Stimulated activated CD8-positive, alpha-beta memory T cell treated with anti-CD3 and anti-CD28 coated beads, Interleukin-7, amount 100 ng/mL, for 24 hours (primary cell): Measurements from ENCODE around the gene GET4.
"Not testable (repeated sequence)": the region's sequence is repeated elsewhere in the genome, so short reads cannot be mapped to it uniquely, and the experiment has no call there.

Source experiments
- DNase-seq: peaks from one replicate; pipeline ENCODE4 v3.0.0-alpha.2; 2020; ENCODE audit warnings: low read depth

Gene GET4

DNA sequence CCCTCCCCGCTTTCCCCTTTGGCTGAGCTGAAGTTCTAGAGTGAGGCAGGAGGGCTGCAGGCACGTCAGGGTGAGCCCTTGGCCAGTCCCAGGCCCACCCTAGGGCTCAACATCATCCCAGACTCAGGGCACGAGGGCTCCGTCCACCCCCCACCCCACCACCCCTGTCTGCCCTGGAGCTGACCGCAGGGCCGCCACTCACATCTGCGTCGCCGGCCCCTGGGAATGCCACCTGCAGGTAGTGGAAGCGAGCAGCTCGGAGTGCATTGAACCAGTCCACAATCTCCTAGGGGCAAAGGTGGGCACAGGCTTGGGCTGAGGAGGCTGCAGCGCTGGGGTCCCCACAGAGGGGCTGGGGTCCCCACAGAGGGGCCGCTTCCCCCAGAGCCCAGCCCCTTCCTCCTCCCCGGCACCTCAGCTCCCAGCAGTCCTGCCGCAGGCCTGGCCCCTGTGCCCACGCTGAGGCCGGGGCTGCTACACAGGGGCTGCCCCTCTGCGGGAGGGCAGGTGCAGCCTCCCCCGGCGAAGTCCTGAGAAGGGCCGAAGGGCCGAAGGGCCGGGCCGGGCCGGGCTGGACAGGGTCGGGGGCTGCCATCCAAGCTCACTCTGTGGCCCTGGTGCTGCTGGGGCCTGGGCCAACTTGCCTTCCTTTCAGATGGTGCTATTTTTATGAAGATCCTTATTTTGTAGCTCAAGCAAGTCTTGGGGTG, 24.1 kb downstream of the GET4 start:
- no peak for DNase-seq

DNA sequence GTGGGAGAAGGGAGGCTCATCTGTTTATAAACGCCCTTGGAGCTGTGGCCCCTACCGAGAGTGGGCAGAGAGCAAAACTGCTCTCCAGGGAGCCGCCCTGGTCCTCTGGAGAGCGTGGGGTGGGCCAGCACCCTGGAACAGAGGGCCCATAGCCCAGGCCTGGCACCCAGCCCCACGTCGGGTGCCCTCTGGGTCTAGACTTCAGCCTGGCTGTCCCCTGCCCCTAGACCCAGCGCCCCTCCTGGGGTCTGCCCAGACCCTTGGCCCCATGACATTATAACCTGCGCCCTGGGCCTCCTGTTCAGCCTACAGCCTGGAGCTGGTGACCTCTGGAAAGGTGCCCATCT, 24.7 kb downstream of the GET4 start:
- DNase-seq: no peak

DNA sequence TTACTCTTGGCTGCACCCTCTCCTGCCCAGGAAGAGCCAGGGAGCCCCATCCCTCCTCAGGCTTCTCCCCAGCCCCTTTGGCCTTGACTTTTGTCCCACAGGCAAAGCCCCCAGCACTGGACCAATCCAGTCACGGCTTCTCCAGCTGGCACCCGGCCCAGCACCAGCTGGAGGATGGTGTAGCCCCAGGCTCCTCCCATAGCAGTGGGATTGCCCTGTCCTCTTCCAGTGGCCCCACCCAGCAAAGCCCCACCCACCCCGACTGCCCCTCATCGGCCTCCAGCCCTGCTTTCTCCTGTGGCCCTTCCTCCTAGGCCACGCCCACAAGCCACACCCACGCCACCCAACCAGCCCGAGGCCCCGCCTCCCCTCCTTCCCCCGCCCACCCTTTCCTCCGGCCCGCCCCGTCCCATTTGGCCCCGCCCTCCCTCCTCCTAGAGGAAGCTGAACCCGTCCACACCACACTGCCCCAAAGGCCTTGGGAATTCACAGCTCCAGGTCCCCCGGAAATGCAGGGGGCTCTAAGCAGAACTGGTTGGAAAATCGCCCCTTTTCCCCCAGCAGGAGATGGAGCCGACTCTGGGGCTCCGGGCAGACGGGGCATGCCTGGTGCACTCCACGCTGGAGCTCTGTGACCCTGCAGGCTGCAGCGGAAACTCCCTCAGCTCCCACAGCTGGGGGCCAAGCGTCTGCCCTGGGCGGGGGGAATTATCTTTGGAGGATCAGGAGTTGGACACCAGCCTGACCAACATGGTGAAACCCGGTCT, 25.2 kb downstream of the GET4 start:
- no peak for DNase-seq

DNA sequence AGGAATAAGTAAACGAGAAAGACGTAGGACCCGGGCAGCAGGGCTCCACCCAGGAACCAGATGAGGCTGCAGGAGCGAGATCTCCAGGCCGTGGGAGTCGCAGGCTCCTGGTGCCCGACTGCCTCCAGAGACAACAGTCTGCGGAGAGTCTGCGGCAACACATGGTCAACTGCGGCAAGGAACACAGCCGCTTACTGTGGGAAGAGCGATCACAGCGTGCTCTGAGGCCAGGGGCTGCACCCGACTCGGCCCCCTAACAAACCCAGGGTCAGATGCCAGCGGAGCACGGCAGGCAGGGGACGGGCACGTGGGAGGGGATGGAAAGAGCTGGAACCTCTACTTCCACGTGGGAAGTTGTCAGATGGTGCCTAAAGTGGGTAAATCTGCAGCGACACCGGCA, 26.6 kb downstream of the GET4 start:
- DNase-seq: no peak

DNA sequence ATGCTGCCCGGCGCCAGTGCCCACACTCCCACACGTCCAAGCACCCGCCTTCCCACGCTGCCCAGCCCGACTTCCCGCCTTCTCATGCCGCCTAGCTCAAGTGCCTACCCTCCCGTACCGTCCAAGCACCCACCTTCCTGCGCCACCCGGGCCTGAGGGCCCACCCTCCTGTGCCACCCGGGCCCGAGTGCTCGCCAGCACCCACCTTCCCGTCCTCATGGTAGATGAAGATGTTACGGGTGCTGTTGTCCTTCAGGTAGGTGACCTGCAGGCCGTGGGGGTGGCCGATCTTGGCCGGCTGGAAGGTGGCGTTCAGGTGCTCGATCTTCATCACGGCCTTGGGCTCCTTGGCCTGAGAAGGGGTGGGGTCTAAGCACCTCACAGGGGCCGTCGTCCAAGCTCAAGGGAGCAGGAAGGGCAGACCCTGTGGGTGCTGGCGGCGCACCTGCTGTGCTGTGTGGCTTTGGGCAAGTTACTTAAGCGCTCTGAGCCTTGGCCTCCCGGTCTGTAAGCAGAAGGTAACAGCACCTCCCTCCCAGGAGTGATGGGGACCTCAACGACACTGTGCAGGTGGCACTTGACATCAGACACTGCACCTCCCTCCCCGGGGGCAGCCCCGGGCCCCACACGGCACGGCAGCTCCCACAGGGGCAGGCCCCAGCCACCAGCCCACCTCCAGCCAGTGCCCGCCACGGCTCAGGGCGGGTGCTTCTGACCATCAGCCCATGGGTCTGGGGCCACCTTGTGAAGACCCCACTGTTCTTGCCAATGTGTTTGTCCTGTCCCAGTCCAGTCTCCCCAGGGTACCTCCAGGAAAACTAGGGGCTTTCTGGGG, 27.8 kb downstream of the GET4 start:
- DNase-seq: no peak

DNA sequence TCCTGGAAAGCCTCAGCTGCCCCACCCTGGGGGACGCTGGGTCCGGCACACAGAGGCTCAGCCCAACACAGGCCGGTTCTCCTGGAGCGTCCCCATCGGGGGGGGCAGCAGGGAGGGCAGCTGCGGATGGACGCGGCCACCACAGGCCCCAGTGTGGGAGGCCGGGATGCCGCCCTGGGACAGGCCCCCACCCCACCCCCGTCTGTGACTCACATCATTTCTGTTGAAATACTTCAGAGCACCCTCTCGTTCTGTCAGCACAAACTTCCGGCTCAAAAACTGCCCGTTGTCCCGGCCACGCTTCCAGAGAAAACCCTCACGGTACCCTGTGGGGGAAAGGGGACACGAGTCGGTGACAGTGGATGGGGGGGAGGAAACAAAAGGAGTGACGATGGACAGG, 28.5 kb downstream of the GET4 start:
- DNase-seq: no peak

DNA sequence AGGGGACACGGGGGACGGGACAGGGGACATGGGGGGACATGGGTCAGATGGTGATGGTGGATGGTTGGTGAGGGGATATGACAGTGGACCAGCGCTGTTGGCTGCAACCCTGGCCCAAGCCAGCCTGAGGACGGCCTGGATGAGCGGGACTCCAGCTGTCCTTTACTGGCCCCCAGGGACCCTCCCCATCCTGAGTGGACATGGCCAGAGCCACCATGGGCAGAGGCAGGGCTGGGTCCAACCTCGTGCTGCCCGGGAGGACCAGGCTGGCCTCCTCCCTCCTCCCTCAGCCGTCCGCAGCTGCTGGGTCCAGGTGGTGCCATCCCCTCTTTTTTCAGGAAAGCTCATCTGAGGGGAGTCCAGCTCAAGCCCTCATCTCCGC, 30.4 kb downstream of the GET4 start:
- DNase-seq: no peak

DNA sequence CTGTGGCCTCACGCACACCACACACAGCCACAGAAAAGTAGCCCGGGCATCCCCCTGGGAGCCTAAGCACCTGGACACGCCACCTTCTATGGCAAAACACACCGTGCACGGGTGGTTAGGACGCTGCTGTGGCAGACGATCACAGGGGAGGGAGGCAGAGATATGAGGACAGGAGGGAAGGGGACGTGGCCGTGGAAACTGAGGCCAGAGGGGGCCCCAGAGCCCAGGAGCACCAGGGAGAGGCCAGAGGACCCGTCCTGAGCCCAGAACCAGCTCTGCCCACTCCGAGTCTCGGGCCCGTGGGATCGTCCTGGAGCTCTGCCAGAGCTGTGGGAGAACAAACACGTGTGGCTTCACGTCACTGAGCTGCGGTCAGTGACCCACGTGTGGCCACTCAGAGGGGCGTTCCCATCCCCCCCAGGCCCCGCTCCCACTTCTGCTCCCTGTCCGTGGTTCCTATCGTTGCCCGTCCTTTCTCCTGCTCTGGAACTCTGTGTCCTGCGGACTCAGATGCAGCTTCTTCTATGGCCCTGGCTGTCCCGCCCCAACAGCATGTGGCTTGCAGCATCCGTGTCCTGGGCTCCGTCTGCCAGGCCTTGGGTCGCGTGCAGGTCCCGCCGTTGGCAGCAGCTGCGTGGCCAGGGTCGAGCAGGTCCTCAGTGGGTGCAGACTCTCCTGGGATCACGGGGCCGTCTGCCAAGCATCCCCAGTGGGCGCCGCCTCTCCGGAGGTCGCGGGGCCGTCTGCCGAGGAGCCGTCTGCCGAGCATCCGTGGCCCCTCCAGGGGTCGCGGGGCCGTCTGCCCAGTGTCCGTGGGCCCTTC, 31.0 kb downstream of the GET4 start:
- no peak for DNase-seq

DNA sequence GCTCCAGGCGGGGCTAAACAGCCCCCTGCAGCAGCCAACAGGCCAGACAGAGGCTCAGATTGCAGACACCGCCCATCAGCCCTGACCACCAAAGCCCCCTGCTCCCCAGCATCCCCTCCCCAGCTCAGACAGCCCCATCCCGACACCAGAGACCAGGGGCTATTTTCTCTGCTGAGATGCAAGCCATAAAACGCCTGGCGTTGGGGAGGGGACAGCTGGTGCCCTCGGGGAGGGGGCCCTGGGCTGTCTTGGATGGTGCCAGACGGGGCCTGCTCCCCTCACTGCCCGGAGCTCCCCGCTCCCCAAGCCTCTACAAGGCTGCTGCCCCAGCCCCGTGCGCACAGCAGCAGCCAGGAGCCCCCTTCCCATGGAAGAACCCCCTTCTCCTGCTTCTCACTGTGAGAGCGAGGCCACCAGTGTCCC, 31.8 kb downstream of the GET4 start:
- no peak for DNase-seq

DNA sequence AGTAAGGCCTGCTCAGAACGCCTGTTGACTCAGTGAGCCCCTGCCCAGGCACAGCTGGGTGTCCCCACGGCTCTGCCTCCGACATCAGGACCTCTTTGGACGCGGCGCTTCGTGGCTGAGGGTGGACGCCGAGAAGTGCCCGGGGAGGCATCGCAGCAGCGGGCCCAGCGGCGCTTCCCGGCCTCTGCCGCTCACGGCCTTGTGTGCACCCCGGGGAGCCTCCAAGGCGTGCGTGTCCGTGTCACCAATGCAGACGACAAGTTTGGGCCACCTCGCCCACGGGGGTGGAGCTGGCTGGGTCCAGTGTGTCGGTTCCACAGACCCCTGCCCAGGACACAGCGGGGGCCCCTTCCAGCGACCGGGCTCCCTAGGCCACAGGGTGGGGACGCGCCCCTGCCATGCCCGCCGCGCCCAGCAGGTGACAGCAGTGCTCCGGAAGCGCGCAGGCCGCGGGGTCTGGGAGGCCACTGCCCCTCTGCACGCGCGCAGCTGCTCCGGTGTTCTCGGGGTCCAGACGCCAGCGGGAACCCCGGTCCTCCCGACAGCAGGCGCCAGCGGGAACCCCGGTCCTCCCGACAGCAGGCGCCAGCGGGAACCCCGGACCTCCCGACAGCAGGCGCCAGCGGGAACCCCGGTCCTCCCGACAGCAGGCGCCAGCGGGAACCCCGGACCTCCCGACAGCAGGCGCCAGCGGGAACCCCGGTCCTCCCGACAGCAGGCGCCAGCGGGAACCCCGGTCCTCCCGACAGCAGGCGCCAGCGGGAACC, 32.4 kb downstream of the GET4 start:
- DNase-seq: not testable (repeated sequence)

DNA sequence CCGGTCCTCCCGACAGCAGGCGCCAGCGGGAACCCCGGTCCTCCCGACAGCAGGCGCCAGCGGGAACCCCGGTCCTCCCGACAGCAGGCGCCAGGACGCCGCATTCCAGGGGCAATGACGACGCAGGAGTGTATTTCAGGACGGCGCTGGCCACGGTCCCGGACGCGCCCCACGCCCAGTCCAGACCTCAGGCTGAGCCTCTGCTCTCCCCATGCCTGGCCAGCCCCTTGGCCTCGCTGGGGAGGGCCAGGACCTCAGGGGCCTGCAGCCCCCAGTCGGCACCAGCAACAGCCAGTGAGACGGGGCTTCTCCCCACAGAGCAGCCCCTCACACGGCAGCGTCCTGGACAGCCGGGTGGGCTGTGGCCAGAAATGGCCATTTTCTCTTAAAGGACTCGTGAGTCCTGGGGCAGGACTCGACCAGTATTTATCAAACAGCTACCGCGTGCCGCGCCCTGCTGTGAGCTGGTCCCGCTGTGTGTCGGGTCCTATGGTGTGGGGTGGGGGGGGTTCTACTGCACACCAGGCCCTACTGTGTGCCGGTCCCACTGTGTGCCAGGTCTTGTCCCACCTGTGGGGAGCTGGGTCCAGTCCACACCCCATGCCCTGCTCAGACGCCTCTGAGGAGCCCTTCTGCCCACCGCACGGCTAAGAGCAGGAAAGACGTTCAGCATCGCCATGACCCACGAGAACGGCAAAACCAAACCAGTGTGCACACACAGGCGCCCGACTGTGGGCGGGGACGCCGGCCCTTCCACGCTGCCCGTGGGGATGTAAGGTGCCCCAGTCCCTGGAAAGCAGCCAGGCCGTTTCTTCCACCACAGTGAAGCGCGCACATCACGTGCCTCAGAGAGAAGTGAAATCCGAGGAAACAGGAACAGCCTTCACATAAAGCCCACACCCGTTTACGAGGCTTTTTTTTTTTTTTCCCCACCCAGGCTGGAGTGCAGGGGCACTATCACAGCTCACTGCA, 33.3 kb downstream of the GET4 start:
- no peak for DNase-seq

DNA sequence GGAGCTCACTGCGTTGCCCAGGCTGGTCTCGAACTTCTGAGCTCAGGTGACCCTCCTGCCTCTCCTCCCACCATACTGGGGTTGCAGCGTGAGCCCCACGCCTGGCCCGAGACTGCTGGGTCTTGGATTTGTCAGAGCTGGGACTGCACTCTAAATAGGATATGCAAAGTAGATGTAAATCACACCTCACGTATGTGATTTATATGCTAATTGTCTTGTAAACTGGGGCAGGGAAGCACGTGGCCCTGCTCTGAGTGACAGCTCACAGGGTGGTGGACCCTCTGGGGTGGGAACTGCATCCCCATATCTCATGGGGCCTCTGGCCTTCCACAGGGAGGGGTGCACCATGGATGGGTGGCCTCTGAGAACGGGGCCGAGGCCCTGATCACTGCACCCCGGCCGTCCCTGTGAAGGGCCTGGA, 34.1 kb downstream of the GET4 start:
- no peak for DNase-seq

DNA sequence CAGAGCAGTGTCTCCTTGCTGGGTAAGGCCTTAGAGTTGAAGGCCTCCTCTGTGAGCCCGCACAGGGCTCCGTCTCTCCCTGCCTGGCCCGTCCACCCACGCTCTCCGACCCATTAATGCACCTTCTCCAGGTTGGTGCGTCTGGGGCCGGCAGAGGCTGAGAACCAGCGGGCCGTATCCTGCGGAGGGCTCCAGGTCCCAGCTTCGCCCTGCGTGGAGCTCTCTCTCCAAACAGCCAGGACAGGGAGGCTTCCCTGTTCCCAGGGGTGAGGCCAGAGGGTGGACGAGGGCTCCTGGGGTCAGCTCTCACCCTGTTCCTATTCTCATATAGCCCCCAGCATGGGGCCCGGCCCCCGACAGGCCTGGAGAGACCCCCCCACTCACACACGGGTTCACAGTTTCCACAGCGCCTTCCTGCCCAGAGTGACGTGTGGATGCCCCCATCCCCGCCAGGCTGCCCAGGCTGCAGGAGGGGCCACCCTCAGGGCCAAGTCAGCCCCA, 34.6 kb downstream of the GET4 start:
- no peak for DNase-seq

DNA sequence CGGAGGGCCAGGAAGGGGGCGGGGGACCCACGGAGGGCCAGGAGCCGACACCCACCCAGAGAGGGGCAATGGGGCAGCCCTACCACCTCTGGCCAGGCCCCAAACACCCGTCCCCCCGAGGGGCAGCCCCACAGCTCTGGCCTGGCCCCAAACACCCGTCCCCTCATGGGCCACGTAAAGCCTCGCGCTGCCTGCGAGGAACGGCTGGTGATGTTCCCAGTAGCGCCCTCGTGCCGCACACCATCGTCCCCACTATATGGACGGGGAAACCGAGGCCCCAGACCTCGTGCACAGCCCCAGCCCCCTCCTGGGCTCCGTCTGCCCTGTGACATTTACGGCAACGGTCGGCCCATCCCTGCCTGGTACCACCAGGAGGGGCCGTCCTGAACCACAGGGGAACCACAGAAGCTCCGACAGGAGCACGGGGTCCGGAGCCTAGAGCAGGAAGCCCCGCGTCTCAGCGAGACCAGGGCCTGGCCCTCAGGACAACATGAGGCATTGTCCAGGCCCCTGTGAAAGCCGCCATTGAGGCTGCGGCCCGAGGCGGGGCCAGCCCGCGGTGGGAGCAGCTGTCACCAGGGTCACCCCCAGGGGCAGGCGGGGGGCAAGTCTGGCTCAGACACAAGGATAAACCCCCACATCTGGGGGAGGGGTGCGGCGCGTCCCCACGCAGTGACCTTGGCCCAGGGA, 35.6 kb downstream of the GET4 start:
- no peak for DNase-seq

DNA sequence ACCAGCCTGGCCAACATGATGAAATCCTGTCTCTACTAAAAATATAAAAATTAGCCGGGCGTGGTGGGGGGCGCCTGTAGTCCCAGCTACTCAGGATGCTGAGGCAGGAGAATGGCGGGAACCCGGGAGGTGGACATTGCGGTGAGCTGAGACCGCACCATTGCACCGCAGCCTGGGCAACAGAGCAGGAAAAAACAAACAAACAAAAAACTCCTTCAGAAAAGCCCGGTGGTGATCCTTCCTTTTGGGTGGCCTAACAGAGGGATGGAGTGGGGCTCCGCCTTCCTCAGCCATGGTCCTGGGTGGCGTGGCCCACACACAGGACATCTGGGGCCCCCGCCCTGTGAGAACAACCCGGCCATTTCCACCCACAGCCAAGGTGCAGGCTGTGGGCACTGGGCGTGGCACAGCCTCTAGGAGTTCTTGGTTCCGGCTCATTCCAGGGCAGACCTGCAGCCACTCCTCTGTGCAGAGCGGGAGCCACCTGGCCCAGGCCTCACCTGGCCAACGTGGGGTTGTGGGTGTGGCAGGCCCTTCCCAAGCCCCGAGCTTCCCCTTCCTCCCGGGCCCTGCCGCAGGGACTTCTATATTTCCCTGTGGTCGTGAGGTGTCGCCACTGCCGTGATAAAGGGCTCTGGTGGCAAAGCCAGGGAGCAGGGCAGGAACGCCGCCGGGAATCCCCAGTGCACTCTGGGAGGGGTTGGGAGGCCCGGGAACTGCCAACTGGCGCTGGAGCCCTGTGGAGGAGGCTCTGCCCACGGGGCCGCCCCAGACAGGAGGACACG, 37.6 kb downstream of the GET4 start:
- no peak for DNase-seq

DNA sequence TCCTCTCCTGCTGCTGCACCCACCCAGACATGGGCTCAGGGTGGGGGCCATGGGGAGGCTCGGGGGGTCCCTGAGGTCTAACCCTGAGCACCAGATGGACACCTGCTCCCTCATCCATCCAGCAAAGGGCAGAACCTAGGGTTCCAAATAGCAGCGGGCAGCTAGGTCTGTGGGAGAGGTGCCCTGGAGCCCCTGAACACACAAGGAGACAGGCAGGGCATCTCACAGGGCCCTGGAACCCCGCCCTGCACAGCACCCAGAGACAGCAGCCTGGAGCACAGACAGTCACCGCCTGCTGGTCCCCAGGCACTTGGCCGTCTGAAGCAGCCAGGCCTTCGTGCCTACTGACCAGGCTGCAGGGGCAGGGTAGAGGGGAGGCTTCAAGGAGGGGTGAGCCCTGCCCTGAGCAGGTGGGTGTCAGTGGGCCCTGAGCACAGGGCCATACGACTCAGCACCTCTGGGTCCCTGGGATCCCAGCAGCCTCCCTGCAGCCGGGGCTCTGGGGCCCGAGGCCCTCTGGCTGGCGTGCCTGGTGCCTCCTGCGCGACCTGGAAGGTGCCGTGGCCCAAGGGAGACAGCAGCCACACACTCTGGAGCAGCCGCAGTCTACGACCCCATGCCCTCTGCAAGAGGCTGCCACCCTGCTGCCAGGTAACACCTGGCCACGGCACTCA, 38.3 kb downstream of the GET4 start:
- no peak for DNase-seq

DNA sequence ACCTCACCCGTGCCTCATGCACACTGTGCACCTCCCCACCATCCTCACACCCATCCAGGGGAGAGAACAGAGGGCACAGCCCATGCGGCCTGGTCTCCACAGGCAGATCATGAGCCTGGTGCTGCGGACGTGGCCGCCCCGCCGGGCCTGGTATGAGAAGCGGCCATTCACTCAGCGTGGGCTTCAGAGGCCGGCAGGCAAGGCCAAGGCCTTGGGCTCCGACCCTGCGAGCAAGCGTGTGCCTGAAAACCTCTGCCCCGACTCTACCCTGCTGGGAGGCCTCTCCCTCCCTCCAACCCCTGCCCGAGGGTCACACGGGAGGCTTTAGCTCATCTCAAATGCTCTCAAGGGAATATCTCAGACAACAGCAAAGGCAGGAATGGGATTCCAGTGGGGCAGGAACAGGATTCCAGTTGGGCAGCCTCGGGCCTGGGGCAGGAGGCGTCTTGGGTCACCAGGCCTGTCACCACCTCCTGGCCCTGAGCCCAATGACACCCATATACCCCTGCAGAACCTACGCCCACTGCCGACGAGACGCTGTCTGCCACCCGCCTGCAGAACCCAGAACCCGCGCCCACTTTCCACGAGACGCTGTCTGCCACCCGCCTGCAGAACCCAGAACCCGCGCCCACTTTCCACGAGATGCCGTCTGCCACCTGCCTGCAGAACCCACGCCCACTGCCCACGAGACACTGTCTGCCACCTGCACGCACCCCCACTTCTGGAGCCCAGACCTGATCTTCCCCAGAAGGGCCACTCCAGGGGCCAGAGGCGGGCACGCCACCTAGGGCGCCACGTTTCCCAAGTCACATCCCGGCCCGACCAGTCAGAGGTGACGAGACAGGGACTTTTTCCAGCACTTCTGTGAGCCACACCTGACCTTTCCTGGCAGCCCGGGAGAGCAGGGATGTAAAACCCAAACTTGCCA, 39.2 kb downstream of the GET4 start:
- no peak for DNase-seq
